Measurements from ENCODE around the gene SMAP2.

The SMAP2 gene

GRCh38 chr1:40423951-40424618 lies 50.6 kb downstream of the SMAP2 start:
- H3K9me3 ChIP-seq (ENCODE audit: low read depth, low read length) = no peaks in the 10 kb centered on the region
- no peak overlapping the region for H3K27ac ChIP-seq
- DNase-seq (ENCODE audit: low read depth, low spot score) = no peak
- H3K36me3 ChIP-seq (ENCODE audit: insufficient read depth, low read length) = no peaks in the 10 kb centered on the region
- no peak overlapping the region for H3K4me3 ChIP-seq
- H3K9ac ChIP-seq (ENCODE audit: insufficient read length) = no peak overlapping the region
- TF ChIP-seq EZH2 (IDR thresholded peaks at IDR 0.05) (no peak), POLR2AphosphoS5 (IDR thresholded peaks at IDR 0.05; ENCODE audit: borderline replicate concordance, low read depth, low read length) (no peak), FOXP2 (optimal IDR thresholded peaks at IDR 0.05; ENCODE audit: control extremely low read depth, extremely low read length, insufficient read depth) (no peak)

- no peak overlapping the region for H3K9ac ChIP-seq (ENCODE audit: insufficient read length)
- no peak overlapping the region for H3K4me3 ChIP-seq
- no peaks in the 10 kb centered on the region for H3K36me3 ChIP-seq (ENCODE audit: insufficient read depth, low read length)
- DNase-seq (ENCODE audit: low read depth, low spot score) = no peak
- H3K27ac ChIP-seq = no peak overlapping the region
- H3K9me3 ChIP-seq (ENCODE audit: low read depth, low read length) = no peaks in the 10 kb centered on the region
- no peak for TF ChIP-seq FOXP2 (optimal IDR thresholded peaks at IDR 0.05; ENCODE audit: control extremely low read depth, extremely low read length, insufficient read depth)
Measured at GRCh38 chr1:40425198-40425597, 51.7 kb downstream of the SMAP2 start.

- 0 out of 2 replicates have a peak, but pooled peaks cover 2% of the 10 kb centered on the region for H3K9me3 ChIP-seq (ENCODE audit: low read depth, low read length)
- H3K36me3 ChIP-seq (ENCODE audit: insufficient read depth, low read length) = no peaks in the 10 kb centered on the region
- H3K9ac ChIP-seq (ENCODE audit: insufficient read length) = no peak overlapping the region
- DNase-seq (ENCODE audit: low read depth, low spot score) = no peak
- H3K27ac ChIP-seq = no peak overlapping the region
- TF ChIP-seq POLR2AphosphoS5 (IDR thresholded peaks at IDR 0.05; ENCODE audit: borderline replicate concordance, low read depth, low read length) (no peak), EZH2 (IDR thresholded peaks at IDR 0.05) (no peak), FOXP2 (optimal IDR thresholded peaks at IDR 0.05; ENCODE audit: control extremely low read depth, extremely low read length, insufficient read depth) (no peak)
- H3K4me3 ChIP-seq = no peak overlapping the region
Measured at GRCh38 chr1:40431385-40431784, 57.9 kb downstream of the SMAP2 start.

- no peak for TF ChIP-seq EZH2 (IDR thresholded peaks at IDR 0.05)
- TF ChIP-seq FOXP2 (optimal IDR thresholded peaks at IDR 0.05; ENCODE audit: control extremely low read depth, extremely low read length, insufficient read depth) = no peak
- no peak for TF ChIP-seq POLR2AphosphoS5 (IDR thresholded peaks at IDR 0.05; ENCODE audit: borderline replicate concordance, low read depth, low read length)
- no peaks in the 10 kb centered on the region for H3K36me3 ChIP-seq (ENCODE audit: insufficient read depth, low read length)
- no peak overlapping the region for H3K9ac ChIP-seq (ENCODE audit: insufficient read length)
- no peak overlapping the region for H3K27ac ChIP-seq
- 0 out of 2 replicates have a peak, but pooled peaks cover 2% of the 10 kb centered on the region for H3K9me3 ChIP-seq (ENCODE audit: low read depth, low read length)
- H3K4me3 ChIP-seq = no peak overlapping the region
- DNase-seq (ENCODE audit: low read depth, low spot score) = no peak
Measured at GRCh38 chr1:40432644-40433390, 59.3 kb downstream of the SMAP2 start.

- TF ChIP-seq POLR2AphosphoS5 (IDR thresholded peaks at IDR 0.05; ENCODE audit: borderline replicate concordance, low read depth, low read length) (no peak), FOXP2 (optimal IDR thresholded peaks at IDR 0.05; ENCODE audit: control extremely low read depth, extremely low read length, insufficient read depth) (no peak), EZH2 (IDR thresholded peaks at IDR 0.05) (no peak)
- Histone ChIP-seq H3K4me3 (no peak overlapping the region), H3K36me3 (ENCODE audit: insufficient read depth, low read length) (no peaks in the 10 kb centered on the region), H3K9ac (ENCODE audit: insufficient read length) (no peak overlapping the region), H3K9me3 (ENCODE audit: low read depth, low read length) (0 out of 2 replicates have a peak, but pooled peaks cover 2% of the 10 kb centered on the region), H3K27ac (no peak overlapping the region)
- no peak for DNase-seq (ENCODE audit: low read depth, low spot score)
Measured at GRCh38 chr1:40435471-40435870, 61.9 kb downstream of the SMAP2 start.

GRCh38 chr1:40435876-40436275 lies 62.3 kb downstream of the SMAP2 start:
- no peak for DNase-seq (ENCODE audit: low read depth, low spot score)
- H3K36me3 ChIP-seq (ENCODE audit: insufficient read depth, low read length) = no peaks in the 10 kb centered on the region
- no peak overlapping the region for H3K4me3 ChIP-seq
- H3K9me3 ChIP-seq (ENCODE audit: low read depth, low read length) = 0 out of 2 replicates have a peak, but pooled peaks cover 2% of the 10 kb centered on the region
- no peak overlapping the region for H3K9ac ChIP-seq (ENCODE audit: insufficient read length)
- no peak overlapping the region for H3K27ac ChIP-seq
- no peak for TF ChIP-seq POLR2AphosphoS5 (IDR thresholded peaks at IDR 0.05; ENCODE audit: borderline replicate concordance, low read depth, low read length)
- no peak for TF ChIP-seq FOXP2 (optimal IDR thresholded peaks at IDR 0.05; ENCODE audit: control extremely low read depth, extremely low read length, insufficient read depth)
- no peak for TF ChIP-seq EZH2 (IDR thresholded peaks at IDR 0.05)

- TF ChIP-seq EZH2 (IDR thresholded peaks at IDR 0.05) (no peak), POLR2AphosphoS5 (IDR thresholded peaks at IDR 0.05; ENCODE audit: borderline replicate concordance, low read depth, low read length) (no peak), FOXP2 (optimal IDR thresholded peaks at IDR 0.05; ENCODE audit: control extremely low read depth, extremely low read length, insufficient read depth) (no peak)
- Histone ChIP-seq H3K9ac (ENCODE audit: insufficient read length) (no peak overlapping the region), H3K36me3 (ENCODE audit: insufficient read depth, low read length) (no peaks in the 10 kb centered on the region), H3K27ac (no peak overlapping the region), H3K9me3 (ENCODE audit: low read depth, low read length) (no peaks in the 10 kb centered on the region), H3K4me3 (no peak overlapping the region)
- no peak for DNase-seq (ENCODE audit: low read depth, low spot score)
Measured at GRCh38 chr1:40438391-40439015, 65.0 kb downstream of the SMAP2 start.

- H3K27ac ChIP-seq = no peak overlapping the region
- no peak overlapping the region for H3K9ac ChIP-seq (ENCODE audit: insufficient read length)
- TF ChIP-seq FOXP2 (optimal IDR thresholded peaks at IDR 0.05; ENCODE audit: control extremely low read depth, extremely low read length, insufficient read depth) = no peak
- no peak for TF ChIP-seq POLR2AphosphoS5 (IDR thresholded peaks at IDR 0.05; ENCODE audit: borderline replicate concordance, low read depth, low read length)
- no peak for TF ChIP-seq EZH2 (IDR thresholded peaks at IDR 0.05)
- no peaks in the 10 kb centered on the region for H3K36me3 ChIP-seq (ENCODE audit: insufficient read depth, low read length)
- no peak for DNase-seq (ENCODE audit: low read depth, low spot score)
- no peaks in the 10 kb centered on the region for H3K9me3 ChIP-seq (ENCODE audit: low read depth, low read length)
- H3K4me3 ChIP-seq = no peak overlapping the region
Measured at GRCh38 chr1:40439247-40439646, 65.7 kb downstream of the SMAP2 start.
